GM23248 (cell line): Measurements from ENCODE around the gene TXNRD2. TPM values are rescaled to one million over a fixed set of nuclear protein-coding genes. Genes with fewer than 3 reads are reported as not detected.

ENCODE experiments used
- DNase-seq: peaks from one replicate; pipeline ENCODE4 v3.0.0-alpha.2; 2015
- H2AFZ ChIP-seq: fragments of 200-600 bp; sonication (generic); 2 replicates; pipeline ENCODE4 v1.6.1; 2016; ENCODE audit warnings: antibody characterized with exemption
- H3F3A ChIP-seq: fragments of 200-600 bp; sonication (generic); 2 replicates; pipeline ENCODE4 v1.6.1; 2016; ENCODE audit warnings: mild to moderate bottlenecking, antibody characterized with exemption, mixed run types; ENCODE audit not compliant: insufficient read depth
- H3K27ac ChIP-seq: fragments of 200-600 bp; sonication (generic); 2 replicates; pipeline ENCODE4 v1.5.1; 2016; ENCODE audit warnings: mild to moderate bottlenecking
- H3K27me3 ChIP-seq: fragments of 200-600 bp; sonication (generic); replicated peaks from 2 replicates; pipeline ENCODE4 v1.6.1; 2016; ENCODE audit warnings: mild to moderate bottlenecking; ENCODE audit not compliant: insufficient read depth
- H3K36me3 ChIP-seq: fragments of 200-600 bp; sonication (generic); 2 replicates; pipeline ENCODE4 v1.6.1; 2016; ENCODE audit warnings: low read depth, mild to moderate bottlenecking
- H3K4me1 ChIP-seq: fragments of 200-600 bp; sonication (generic); 2 replicates; pipeline ENCODE4 v1.6.1; 2016; ENCODE audit warnings: mild to moderate bottlenecking; ENCODE audit not compliant: insufficient read depth
- H3K4me2 ChIP-seq: fragments of 200-600 bp; sonication (generic); one replicate; pipeline ENCODE4 v1.6.1; 2016; ENCODE audit warnings: mild to moderate bottlenecking; ENCODE audit not compliant: unreplicated experiment
- H3K4me3 ChIP-seq: fragments of 200-600 bp; sonication (generic); 2 replicates; pipeline ENCODE4 v1.5.1; 2016; ENCODE audit warnings: mild to moderate bottlenecking
- H3K79me2 ChIP-seq: fragments of 200-600 bp; sonication (generic); 2 replicates; pipeline ENCODE4 v1.6.1; 2016; ENCODE audit warnings: mild to moderate bottlenecking; ENCODE audit not compliant: insufficient read depth
- H3K9ac ChIP-seq: fragments of 200-600 bp; sonication (generic); 2 replicates; pipeline ENCODE4 v1.6.1; 2016; ENCODE audit warnings: mild to moderate bottlenecking
- H3K9me2 ChIP-seq: fragments of 200-600 bp; sonication (generic); 2 replicates; pipeline ENCODE4 v1.6.1; 2016; ENCODE audit warnings: mixed run types, mild to moderate bottlenecking, moderate library complexity; ENCODE audit not compliant: insufficient read depth
- H3K9me3 ChIP-seq: fragments of 200-600 bp; sonication (generic); one replicate; pipeline ENCODE4 v1.6.1; 2017; ENCODE audit warnings: low read depth
- H4K20me1 ChIP-seq: fragments of 200-600 bp; sonication (generic); 2 replicates; pipeline ENCODE4 v1.6.0; 2016; ENCODE audit not compliant: insufficient read depth
- EZH2 ChIP-seq: fragments of 200-600 bp; sonication (generic); IDR thresholded peaks from 2 replicates; pipeline ENCODE4 v1.6.1; 2018; ENCODE audit warnings: antibody characterized with exemption, mild to moderate bottlenecking; ENCODE audit not compliant: insufficient read depth, poor library complexity, severe bottlenecking
- EZH2phosphoT487 ChIP-seq: fragments of 200-600 bp; sonication (generic); IDR thresholded peaks from 2 replicates; pipeline ENCODE4 v1.6.1; 2018; ENCODE audit warnings: antibody characterized with exemption, moderate library complexity, mild to moderate bottlenecking, low read depth; ENCODE audit not compliant: insufficient read depth
- WGBS, 2 experiments: methylation state at CpG; one replicate each; pipeline ENCODE4 v1.1.6; 2015 to 2017; ENCODE audit warnings: low lambda C conversion rate in 2 of 2, low coverage in 1 of 2; ENCODE audit errors: missing lambda C conversion rate in 2 of 2; 5-methylcytosine and 5-hydroxymethylcytosine counted together
- in situ Hi-C: fragments of 300-500 bp; cut with MboI; formaldehyde crosslinking; loops from 2 replicates; pipeline ENCODE4 v1.15.0; 2020
- polyA plus RNA-seq: library from polyadenylated mRNA; unstranded; fragments of >200 nt; fragmentation: Nextera tagmentation; extraction: Ambion mirVana; gene quantifications from 2 replicates; pipeline ENCODE4 v1.2.1, GENCODE V29; 2016
- total RNA-seq: library from RNA; depleted of rRNA; stranded (reverse); fragments of >200 nt; shearing (Covaris generic); gene quantifications from 2 replicates; pipeline ENCODE4 v1.2.3, GENCODE V29; 2014

Gene TXNRD2
- total and polyA plus RNA-seq, 2 experiments from 2014 or later, result 20.1 to 24.8 TPM

DNA sequence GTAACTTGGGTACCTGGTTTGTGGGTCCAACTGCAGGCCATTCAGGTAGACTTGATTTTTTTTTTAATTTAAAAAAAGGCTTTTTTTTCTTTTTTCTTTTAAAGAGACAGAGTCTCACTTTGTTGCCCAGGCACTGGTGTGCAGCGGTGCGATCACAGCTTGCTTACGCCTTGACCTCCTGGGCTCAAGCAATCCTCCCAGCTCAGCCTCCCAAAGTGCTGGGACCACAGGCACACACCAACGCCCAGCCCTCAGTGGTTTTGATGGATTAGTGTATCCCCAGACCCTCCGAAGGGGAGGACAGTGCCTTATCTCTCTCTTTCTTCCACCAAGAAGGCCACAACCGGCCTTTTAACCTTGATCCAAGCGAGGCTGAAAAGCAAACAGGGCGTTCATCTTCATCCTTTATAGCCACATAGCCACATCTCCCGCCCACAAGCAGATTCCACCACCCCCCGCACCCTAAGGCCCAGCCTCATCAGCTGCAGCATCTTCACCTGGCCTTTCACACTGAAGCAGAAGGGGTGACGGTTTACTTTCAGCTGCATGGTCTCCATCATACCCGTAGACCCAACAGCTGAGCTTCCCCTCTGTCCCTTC is 17.6 kb downstream of the TXNRD2 start:
- no peak overlapping the region for H3K4me2 ChIP-seq
- H3K27me3 ChIP-seq, result no peaks in the 10 kb centered on the region
- DNase-seq, result no peak
- H3K9me3 ChIP-seq, result no peaks in the 10 kb centered on the region
- H3K4me1 ChIP-seq, result no peaks in the 10 kb centered on the region
- H3K36me3 ChIP-seq, result no peaks in the 10 kb centered on the region
- H3K27ac ChIP-seq, result no peak overlapping the region
- no peak overlapping the region for H3K9ac ChIP-seq
- H2AFZ ChIP-seq, result no peak overlapping the region
- H3K79me2 ChIP-seq, result no peaks in the 10 kb centered on the region
- WGBS, 2 experiments, result 92 to 94% methylated on average over 12 of the region's 12 CpGs
- no peaks in the 10 kb centered on the region for H3K9me2 ChIP-seq
- in situ Hi-C loops, result no loop called here
- no peak overlapping the region for H3K4me3 ChIP-seq
- H4K20me1 ChIP-seq, result no peaks in the 10 kb centered on the region
- TF ChIP-seq EZH2, result no peak
- TF ChIP-seq EZH2phosphoT487, result no peak
- H3F3A ChIP-seq, result no peaks in the 10 kb centered on the region

DNA sequence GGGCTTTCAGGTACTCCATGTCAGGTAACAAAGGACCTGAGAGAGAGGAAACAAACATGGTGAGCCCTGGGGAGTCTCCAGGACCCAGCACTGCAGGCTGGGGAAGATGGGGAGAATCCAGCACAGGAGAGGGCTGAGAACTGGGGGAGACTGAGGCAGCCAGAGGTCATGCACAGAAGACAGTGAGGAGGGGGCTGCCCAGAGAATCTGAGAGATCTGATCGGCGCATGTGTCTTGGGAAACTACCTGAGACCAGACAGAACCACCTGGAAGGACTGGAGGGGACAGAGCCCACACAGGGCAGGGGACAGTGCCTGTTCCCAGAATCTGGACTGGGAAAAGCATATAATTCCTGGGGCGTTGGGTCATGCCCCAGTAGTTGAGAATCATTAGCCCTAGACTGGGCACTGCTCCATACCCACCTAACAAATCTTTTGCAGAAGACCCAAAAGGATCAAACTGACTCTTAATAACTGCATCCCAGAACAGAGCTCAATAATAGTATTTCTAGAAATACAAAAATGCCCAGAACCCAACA is 20.0 kb downstream of the TXNRD2 start:
- no peaks in the 10 kb centered on the region for H3K9me3 ChIP-seq
- no peak overlapping the region for H3K9ac ChIP-seq
- TF ChIP-seq EZH2phosphoT487 (no peak), EZH2 (no peak)
- H4K20me1 ChIP-seq, result no peaks in the 10 kb centered on the region
- no peak overlapping the region for H2AFZ ChIP-seq
- no peak overlapping the region for H3K4me2 ChIP-seq
- 78 to 85% methylated on average over 3 of the region's 3 CpGs for WGBS, 2 experiments
- no peaks in the 10 kb centered on the region for H3K27me3 ChIP-seq
- no peaks in the 10 kb centered on the region for H3K4me1 ChIP-seq
- H3K27ac ChIP-seq, result no peak overlapping the region
- no peaks in the 10 kb centered on the region for H3F3A ChIP-seq
- H3K9me2 ChIP-seq, result no peaks in the 10 kb centered on the region
- DNase-seq, result no peak
- in situ Hi-C loops, result no loop called here
- no peaks in the 10 kb centered on the region for H3K36me3 ChIP-seq
- H3K4me3 ChIP-seq, result no peak overlapping the region
- H3K79me2 ChIP-seq, result no peaks in the 10 kb centered on the region

DNA sequence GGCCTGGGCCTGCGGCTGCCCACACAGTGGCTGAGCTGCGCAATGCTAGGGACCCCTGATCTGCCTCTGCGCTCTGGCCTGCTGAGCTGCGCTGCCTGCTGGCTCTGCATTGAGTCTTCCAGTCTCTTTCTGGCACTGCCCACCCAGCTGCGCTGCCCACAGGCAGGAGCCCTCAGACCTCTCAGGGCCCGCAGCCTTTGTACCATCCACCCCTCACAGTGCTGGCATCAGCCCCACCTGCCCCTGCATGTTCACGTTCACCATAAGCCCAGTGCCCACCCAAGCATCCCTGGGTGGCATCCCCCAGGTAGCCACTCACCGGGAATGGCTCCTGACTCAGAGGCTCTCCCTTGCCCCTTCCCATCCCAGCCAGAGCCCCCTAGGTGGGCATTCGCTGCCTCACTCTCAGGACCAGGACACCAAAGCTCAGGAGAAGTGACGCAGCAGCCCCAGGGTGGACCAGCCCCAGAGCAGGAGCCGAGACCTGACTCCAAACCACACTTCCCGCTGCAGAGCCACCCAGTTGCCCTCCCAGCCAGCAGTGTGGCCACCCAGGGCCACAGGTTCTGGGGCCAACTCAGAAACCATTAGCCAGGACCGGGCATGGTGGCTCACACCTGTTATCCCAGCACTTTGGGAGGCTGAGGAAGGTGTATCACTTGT is 21.8 kb downstream of the TXNRD2 start:
- Histone ChIP-seq H3K9ac (no peak overlapping the region), H4K20me1 (no peaks in the 10 kb centered on the region), H3K79me2 (no peaks in the 10 kb centered on the region), H3K27me3 (no peaks in the 10 kb centered on the region), H3K4me2 (no peak overlapping the region), H3K4me1 (no peaks in the 10 kb centered on the region), H3K9me3 (no peaks in the 10 kb centered on the region), H3K36me3 (no peaks in the 10 kb centered on the region), H3K9me2 (no peaks in the 10 kb centered on the region), H3K27ac (no peak overlapping the region), H3F3A (no peaks in the 10 kb centered on the region), H2AFZ (no peak overlapping the region), H3K4me3 (no peak overlapping the region)
- no peak for DNase-seq
- WGBS, 2 experiments, result 98 to 99% methylated on average over 13 of the region's 13 CpGs
- in situ Hi-C loops, result no loop called here
- TF ChIP-seq EZH2, result no peak
- no peak for TF ChIP-seq EZH2phosphoT487

GRCh38 chr22:19918332-19919106 is 23.1 kb downstream of the TXNRD2 start:
- H4K20me1 ChIP-seq, result no peaks in the 10 kb centered on the region
- TF ChIP-seq EZH2 (no peak), EZH2phosphoT487 (no peak)
- H3K9me2 ChIP-seq, result no peaks in the 10 kb centered on the region
- in situ Hi-C loops, result no loop called here
- 0 out of 2 replicates have a peak, but pooled peaks cover 7% of the 10 kb centered on the region for H3K36me3 ChIP-seq
- no peaks in the 10 kb centered on the region for H3K4me1 ChIP-seq
- H3K27ac ChIP-seq, result no peak overlapping the region
- H3K9me3 ChIP-seq, result no peaks in the 10 kb centered on the region
- H3K4me2 ChIP-seq, result no peak overlapping the region
- H3K9ac ChIP-seq, result no peak overlapping the region
- H3K4me3 ChIP-seq, result no peak overlapping the region
- 84 to 89% methylated on average over 23 of the region's 23 CpGs for WGBS, 2 experiments
- no peaks in the 10 kb centered on the region for H3K79me2 ChIP-seq
- DNase-seq, result no peak
- H2AFZ ChIP-seq, result no peak overlapping the region
- H3F3A ChIP-seq, result no peaks in the 10 kb centered on the region
- no peaks in the 10 kb centered on the region for H3K27me3 ChIP-seq
